HepG2 (cell line): ENCODE data around the gene FLYWCH1. TPM values are rescaled to one million over a fixed set of nuclear protein-coding genes. Genes with fewer than 3 reads are reported as not detected.

Experiments used
- ATAC-seq: fragments of 200-7000 bp; cut with Tn5 transposase; 3 replicates; pipeline ENCODE4 v1.9.1; 2020; ENCODE audit warnings: mild to moderate bottlenecking, moderate library complexity
- BruUV-seq: library from RNA; stranded (reverse); fragments of 400-500 nt; replicated peaks from 2 replicates; lab custom pipeline; 2021; lab: Mats Ljungman, UMichigan
- CTCF ChIA-PET: fragments of 300-600 bp; formaldehyde crosslinking; extraction: SDS; loops from one replicate; lab custom pipeline; 2021; ENCODE audit warnings: low total read pairs, inconsistent platforms, low intra/inter-chr PET ratio; lab: Yijun Ruan, JAX
- POLR2A ChIA-PET: fragments of 350-600 bp; sonication (Branson Sonifier 250); formaldehyde crosslinking; loops from one replicate; lab custom pipeline; 2020; ENCODE audit warnings: antibody characterized with exemption, inconsistent platforms; lab: Yijun Ruan, JAX
- DNase-seq: peaks from one replicate; pipeline ENCODE4 v3.0.0-alpha.2; 2015; ENCODE audit warnings: low spot score
- FAIRE-seq: peaks from 3 replicates; lab custom pipeline; 2011; peaks lifted over from hg19 to GRCh38; lab: Jason Lieb, UNC
- H2AFZ ChIP-seq: one replicate; pipeline ENCODE4 v1.6.1; 2011; ENCODE audit warnings: low read length, inconsistent platforms
- H3K27ac ChIP-seq: fragments of 300-600 bp; 3 replicates; pipeline ENCODE4 v1.8.0; 2011; ENCODE audit warnings: mixed run types, mild to moderate bottlenecking, mixed read lengths, low read length, inconsistent platforms; ENCODE audit not compliant: insufficient read depth; ENCODE audit errors: extremely low read length
- H3K27me3 ChIP-seq, 2 experiments: fragments of 200-600 bp in 1 of 2; 2 replicates in 1 of 2; 3 replicates in 1 of 2; pipeline versions ENCODE4 v1.6.0 to v1.8.0; 2011; ENCODE audit warnings: low read length in 2 of 2, mild to moderate bottlenecking in 2 of 2, moderate library complexity in 2 of 2, inconsistent platforms in 1 of 2; ENCODE audit not compliant: insufficient read depth in 2 of 2, control insufficient read depth in 1 of 2
- H3K36me3 ChIP-seq, 2 experiments: fragments of 200-600 bp in 1 of 2; replicated peaks in 1 of 2; 2 replicates in 1 of 2; 3 replicates in 1 of 2; pipeline versions ENCODE4 v1.5.1 to v1.8.0; 2011; ENCODE audit warnings: low read length in 2 of 2, inconsistent platforms in 1 of 2; ENCODE audit not compliant: insufficient read depth in 2 of 2, control insufficient read depth in 1 of 2
- H3K4me1 ChIP-seq: 2 replicates; pipeline ENCODE4 v1.5.1; 2012; ENCODE audit warnings: low read length, inconsistent platforms; ENCODE audit not compliant: insufficient read depth
- H3K4me2 ChIP-seq: 2 replicates; pipeline ENCODE4 v1.6.0; 2011; ENCODE audit warnings: low read depth, low read length, inconsistent platforms
- H3K4me3 ChIP-seq, 3 experiments: fragments of 200-600 bp in 1 of 3; sonication (generic), shearing (Covaris generic) in 1 of 3; replicated peaks in 1 of 3; 2 replicates each; pipeline ENCODE4 v1.5.1; 2011 to 2016; ENCODE audit warnings: low read length in 3 of 3, inconsistent platforms in 2 of 3, low read depth in 2 of 3, mild to moderate bottlenecking in 2 of 3, control low read depth in 1 of 3, mixed read lengths in 1 of 3; ENCODE audit not compliant: insufficient read depth in 1 of 3
- H3K79me2 ChIP-seq: one replicate; pipeline ENCODE4 v1.6.1; 2011; ENCODE audit warnings: low read length, inconsistent platforms; ENCODE audit not compliant: insufficient read depth
- H3K9ac ChIP-seq: 2 replicates; pipeline ENCODE4 v1.6.0; 2011; ENCODE audit warnings: mild to moderate bottlenecking, low read depth, low read length, inconsistent platforms; ENCODE audit not compliant: insufficient read depth
- H3K9me3 ChIP-seq: 2 replicates; pipeline ENCODE4 v1.5.1; 2012; ENCODE audit warnings: mild to moderate bottlenecking, low read length
- H4K20me1 ChIP-seq: 2 replicates; pipeline ENCODE4 v1.6.0; 2011; ENCODE audit warnings: inconsistent platforms, mild to moderate bottlenecking, low read length, moderate library complexity; ENCODE audit not compliant: insufficient read depth
- ELF3 ChIP-seq: IDR thresholded peaks from 2 replicates; pipeline ENCODE4 v1.6.1; 2016; ENCODE audit warnings: missing genetic modification reagents, missing compliant biosample characterization
- HOXA3 ChIP-seq: sonication (generic); formaldehyde crosslinking; IDR thresholded peaks from 2 replicates; pipeline ENCODE4 v1.5.0; 2020; ENCODE audit warnings: missing genetic modification reagents
- ISL2 ChIP-seq: sonication (generic); formaldehyde crosslinking; IDR thresholded peaks from 2 replicates; pipeline ENCODE4 v1.5.0; 2020; ENCODE audit warnings: missing genetic modification reagents
- NR2C2 ChIP-seq: sonication (generic); formaldehyde crosslinking; IDR thresholded peaks from 2 replicates; pipeline ENCODE4 v1.4.0; 2020; ENCODE audit warnings: missing genetic modification reagents, mild to moderate bottlenecking, moderate library complexity, borderline replicate concordance
- YEATS2 ChIP-seq: sonication (generic); formaldehyde crosslinking; IDR thresholded peaks from 2 replicates; pipeline ENCODE4 v1.4.0; 2020; ENCODE audit warnings: missing genetic modification reagents, borderline replicate concordance
- ZNF761 ChIP-seq: sonication (generic); formaldehyde crosslinking; conservative IDR thresholded peaks from 2 replicates; pipeline ENCODE4 v1.4.0; 2020; ENCODE audit warnings: mild to moderate bottlenecking, missing genetic modification reagents
- WGBS: methylation state at CpG from one replicate; pipeline ENCODE4 v1.1.6; 2017; ENCODE audit warnings: low lambda C conversion rate; 5-methylcytosine and 5-hydroxymethylcytosine counted together
- in situ Hi-C: cut with HindIII; loops from 2 replicates; pipeline ENCODE4 v1.10.0; 2017; ENCODE audit warnings: low pct_unique_long_range_greater_than_20kb; ENCODE audit not compliant: extremely low pct_ligation_motif_present
- intact Hi-C: fragments of 100-400 bp; cut with micrococcal nuclease; formaldehyde crosslinking; loops from one replicate; pipeline ENCODE4 v1.10.0; 2022; ENCODE audit not compliant: unreplicated experiment
- polyA plus RNA-seq, 8 experiments: library from polyadenylated mRNA; depleted of rRNA in 3 of 8; stranded (reverse) in 7 of 8; unstranded in 1 of 8; fragments of >200 nt; fragmentation: Illumina TruSeq in 4 of 8; extraction: Trizol in 4 of 8; gene quantifications; 2 replicates each; pipeline versions ENCODE4 v1.2.1 to v1.2.3, GENCODE V29; 2011 to 2016; ENCODE audit warnings: low read depth in 4 of 8, missing spikeins in 1 of 8, mixed read lengths in 1 of 8; ENCODE audit not compliant: insufficient read depth in 1 of 8
- total RNA-seq, 5 experiments: library from RNA; depleted of rRNA; stranded (reverse); fragments of >200 nt; fragmentation: Illumina TruSeq; extraction: Trizol; gene quantifications; 2 replicates each; pipeline ENCODE4 v1.2.3, GENCODE V29; 2016; ENCODE audit warnings: low read depth in 1 of 5
- TF ChIP-seq, protein P1 (sequence below): sonication (generic); formaldehyde crosslinking; IDR thresholded peaks from 2 replicates; pipeline ENCODE4 v1.4.0; 2020; ENCODE audit warnings: missing genetic modification reagents
- TF ChIP-seq, protein P2 (sequence below): sonication (generic); formaldehyde crosslinking; IDR thresholded peaks from 2 replicates; pipeline ENCODE4 v1.4.0; 2020; ENCODE audit warnings: mild to moderate bottlenecking, low read depth, missing genetic modification reagents
- TF ChIP-seq, protein P3 (sequence below): sonication (generic); formaldehyde crosslinking; IDR thresholded peaks from 2 replicates; pipeline ENCODE4 v1.5.1; 2020; ENCODE audit warnings: missing genetic modification reagents, mild to moderate bottlenecking, borderline replicate concordance
- TF ChIP-seq, protein P4 (sequence below): IDR thresholded peaks from 2 replicates; pipeline ENCODE4 v1.6.1; 2016; ENCODE audit warnings: low read depth, control low read depth

Gene FLYWCH1
- total and polyA plus RNA-seq, 2 of the 13 experiments (the other 11 are each of a cell fraction or from before 2014, with no cell fraction given): 7.3 to 12.4 TPM

DNA sequence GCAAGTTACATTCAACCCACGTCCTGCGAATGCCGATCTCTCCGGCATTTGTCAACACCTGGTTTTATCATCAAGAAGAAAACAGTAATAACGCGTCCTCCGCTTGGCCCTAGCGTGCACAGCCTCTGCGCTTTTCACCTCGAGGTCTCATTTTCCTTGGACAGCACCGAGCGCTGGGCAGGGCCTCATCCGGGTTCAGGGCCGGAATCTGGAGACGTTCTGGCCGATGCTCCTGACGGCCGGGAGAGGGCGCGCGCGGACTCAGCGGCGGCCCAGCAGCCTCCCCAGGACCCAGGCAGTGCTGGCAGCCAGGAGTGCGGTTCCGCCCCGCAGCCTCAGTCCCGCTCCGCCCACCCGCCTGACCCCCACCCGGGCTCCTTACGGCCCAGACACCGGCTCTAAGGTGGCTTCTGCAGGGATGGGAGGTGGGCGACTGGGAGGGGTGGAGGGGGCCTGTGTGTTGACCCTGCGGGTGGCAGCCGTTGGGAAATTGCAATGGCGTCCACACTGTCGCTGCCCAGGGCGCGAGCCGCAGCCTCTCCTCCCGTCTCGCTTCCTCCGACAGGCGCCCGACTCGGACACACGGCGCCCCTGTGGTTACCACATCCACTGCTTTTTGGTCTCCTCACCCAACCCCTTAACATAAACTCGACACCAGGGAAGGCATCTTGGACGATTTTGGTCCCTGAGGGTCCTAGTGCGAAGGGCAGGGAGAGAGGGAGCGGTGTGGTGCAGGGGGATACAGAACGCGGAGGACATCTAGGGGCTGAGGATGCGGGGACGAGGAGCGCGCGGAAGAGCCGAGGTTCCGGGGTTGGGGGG is 7.4 kb upstream of the FLYWCH1 start:
- ChIA-PET POLR2A (interaction anchor here (2.0 to 3.5 kb wide), 2 partner anchors 21 kb away, joined by 19 to 96 read pairs; partner anchors contain the start of gene FLYWCH2), CTCF (interaction anchor here (0.6 to 2.1 kb wide), 2 partner anchors 11 to 30 kb away, joined by 3 to 7 read pairs; no protein-coding TSS in a partner anchor)
- Histone ChIP-seq H3K4me1 (peaks cover 29% of the 10 kb centered on the region), H3K9ac (peak overlapping the region; percentile 91), H3K27me3 (no peaks in the 10 kb centered on the region; a peak in 1 of 5 replicates), H3K79me2 (peaks cover 2% of the 10 kb centered on the region), H3K4me3 (peak overlapping the region; percentile 82 to 96 (median 95)), H3K27ac (peak overlapping the region; percentile 83), H3K4me2 (peak overlapping the region; percentile 98), H2AFZ (peak overlapping the region; percentile 97), H3K9me3 (no peaks in the 10 kb centered on the region), H4K20me1 (no peaks in the 10 kb centered on the region; the same call in 1 of the 2 replicates), H3K36me3 (no peaks in the 10 kb centered on the region)
- intact Hi-C loops: loop anchor here (2.0 kb wide), 2 partner anchors 22 to 30 kb away; partner anchors contain the start of gene FLYWCH2
- under 1% methylated on average over 25 of the region's 62 CpGs for WGBS
- peak; percentile 73 for DNase-seq
- ATAC-seq: peak; percentile 73
- in situ Hi-C loops: no loop called here
- peak; percentile 56 for FAIRE-seq
- BruUV-seq: no TSS peak
- peak; percentile 70; the same call in 1 of the 2 replicates for TF ChIP-seq ZNF761 (CRISPR knock-in tag)
- TF ChIP-seq, protein P1, sequence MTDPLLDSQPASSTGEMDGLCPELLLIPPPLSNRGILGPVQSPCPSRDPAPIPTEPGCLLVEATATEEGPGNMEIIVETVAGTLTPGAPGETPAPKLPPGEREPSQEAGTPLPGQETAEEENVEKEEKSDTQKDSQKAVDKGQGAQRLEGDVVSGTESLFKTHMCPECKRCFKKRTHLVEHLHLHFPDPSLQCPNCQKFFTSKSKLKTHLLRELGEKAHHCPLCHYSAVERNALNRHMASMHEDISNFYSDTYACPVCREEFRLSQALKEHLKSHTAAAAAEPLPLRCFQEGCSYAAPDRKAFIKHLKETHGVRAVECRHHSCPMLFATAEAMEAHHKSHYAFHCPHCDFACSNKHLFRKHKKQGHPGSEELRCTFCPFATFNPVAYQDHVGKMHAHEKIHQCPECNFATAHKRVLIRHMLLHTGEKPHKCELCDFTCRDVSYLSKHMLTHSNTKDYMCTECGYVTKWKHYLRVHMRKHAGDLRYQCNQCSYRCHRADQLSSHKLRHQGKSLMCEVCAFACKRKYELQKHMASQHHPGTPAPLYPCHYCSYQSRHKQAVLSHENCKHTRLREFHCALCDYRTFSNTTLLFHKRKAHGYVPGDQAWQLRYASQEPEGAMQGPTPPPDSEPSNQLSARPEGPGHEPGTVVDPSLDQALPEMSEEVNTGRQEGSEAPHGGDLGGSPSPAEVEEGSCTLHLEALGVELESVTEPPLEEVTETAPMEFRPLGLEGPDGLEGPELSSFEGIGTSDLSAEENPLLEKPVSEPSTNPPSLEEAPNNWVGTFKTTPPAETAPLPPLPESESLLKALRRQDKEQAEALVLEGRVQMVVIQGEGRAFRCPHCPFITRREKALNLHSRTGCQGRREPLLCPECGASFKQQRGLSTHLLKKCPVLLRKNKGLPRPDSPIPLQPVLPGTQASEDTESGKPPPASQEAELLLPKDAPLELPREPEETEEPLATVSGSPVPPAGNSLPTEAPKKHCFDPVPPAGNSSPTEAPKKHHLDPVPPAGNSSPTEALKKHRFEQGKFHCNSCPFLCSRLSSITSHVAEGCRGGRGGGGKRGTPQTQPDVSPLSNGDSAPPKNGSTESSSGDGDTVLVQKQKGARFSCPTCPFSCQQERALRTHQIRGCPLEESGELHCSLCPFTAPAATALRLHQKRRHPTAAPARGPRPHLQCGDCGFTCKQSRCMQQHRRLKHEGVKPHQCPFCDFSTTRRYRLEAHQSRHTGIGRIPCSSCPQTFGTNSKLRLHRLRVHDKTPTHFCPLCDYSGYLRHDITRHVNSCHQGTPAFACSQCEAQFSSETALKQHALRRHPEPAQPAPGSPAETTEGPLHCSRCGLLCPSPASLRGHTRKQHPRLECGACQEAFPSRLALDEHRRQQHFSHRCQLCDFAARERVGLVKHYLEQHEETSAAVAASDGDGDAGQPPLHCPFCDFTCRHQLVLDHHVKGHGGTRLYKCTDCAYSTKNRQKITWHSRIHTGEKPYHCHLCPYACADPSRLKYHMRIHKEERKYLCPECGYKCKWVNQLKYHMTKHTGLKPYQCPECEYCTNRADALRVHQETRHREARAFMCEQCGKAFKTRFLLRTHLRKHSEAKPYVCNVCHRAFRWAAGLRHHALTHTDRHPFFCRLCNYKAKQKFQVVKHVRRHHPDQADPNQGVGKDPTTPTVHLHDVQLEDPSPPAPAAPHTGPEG (CRISPR knock-in tag): peak; percentile 54; the same call in 1 of the 2 replicates
- TF ChIP-seq, protein P2, sequence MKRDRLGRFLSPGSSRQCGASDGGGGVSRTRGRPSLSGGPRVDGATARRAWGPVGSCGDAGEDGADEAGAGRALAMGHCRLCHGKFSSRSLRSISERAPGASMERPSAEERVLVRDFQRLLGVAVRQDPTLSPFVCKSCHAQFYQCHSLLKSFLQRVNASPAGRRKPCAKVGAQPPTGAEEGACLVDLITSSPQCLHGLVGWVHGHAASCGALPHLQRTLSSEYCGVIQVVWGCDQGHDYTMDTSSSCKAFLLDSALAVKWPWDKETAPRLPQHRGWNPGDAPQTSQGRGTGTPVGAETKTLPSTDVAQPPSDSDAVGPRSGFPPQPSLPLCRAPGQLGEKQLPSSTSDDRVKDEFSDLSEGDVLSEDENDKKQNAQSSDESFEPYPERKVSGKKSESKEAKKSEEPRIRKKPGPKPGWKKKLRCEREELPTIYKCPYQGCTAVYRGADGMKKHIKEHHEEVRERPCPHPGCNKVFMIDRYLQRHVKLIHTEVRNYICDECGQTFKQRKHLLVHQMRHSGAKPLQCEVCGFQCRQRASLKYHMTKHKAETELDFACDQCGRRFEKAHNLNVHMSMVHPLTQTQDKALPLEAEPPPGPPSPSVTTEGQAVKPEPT (CRISPR knock-in tag): 0 out of 2 replicates have a peak, but pooled peaks have one; percentile 41
- peak; percentile 81; the same call in 1 of the 2 replicates for TF ChIP-seq HOXA3
- TF ChIP-seq ELF3 (CRISPR knock-in tag): peak; percentile 50; the same call in 1 of the 2 replicates
- TF ChIP-seq ISL2 (CRISPR knock-in tag): 0 out of 2 replicates have a peak, but pooled peaks have one; percentile 62
- TF ChIP-seq, protein P3, sequence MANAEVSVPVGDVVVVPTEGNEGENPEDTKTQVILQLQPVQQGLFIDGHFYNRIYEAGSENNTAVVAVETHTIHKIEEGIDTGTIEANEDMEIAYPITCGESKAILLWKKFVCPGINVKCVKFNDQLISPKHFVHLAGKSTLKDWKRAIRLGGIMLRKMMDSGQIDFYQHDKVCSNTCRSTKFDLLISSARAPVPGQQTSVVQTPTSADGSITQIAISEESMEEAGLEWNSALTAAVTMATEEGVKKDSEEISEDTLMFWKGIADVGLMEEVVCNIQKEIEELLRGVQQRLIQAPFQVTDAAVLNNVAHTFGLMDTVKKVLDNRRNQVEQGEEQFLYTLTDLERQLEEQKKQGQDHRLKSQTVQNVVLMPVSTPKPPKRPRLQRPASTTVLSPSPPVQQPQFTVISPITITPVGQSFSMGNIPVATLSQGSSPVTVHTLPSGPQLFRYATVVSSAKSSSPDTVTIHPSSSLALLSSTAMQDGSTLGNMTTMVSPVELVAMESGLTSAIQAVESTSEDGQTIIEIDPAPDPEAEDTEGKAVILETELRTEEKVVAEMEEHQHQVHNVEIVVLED (CRISPR knock-in tag): no peak
- TF ChIP-seq NR2C2 (CRISPR knock-in tag): peak; percentile 61; the same call in 1 of the 2 replicates
- TF ChIP-seq, protein P4, sequence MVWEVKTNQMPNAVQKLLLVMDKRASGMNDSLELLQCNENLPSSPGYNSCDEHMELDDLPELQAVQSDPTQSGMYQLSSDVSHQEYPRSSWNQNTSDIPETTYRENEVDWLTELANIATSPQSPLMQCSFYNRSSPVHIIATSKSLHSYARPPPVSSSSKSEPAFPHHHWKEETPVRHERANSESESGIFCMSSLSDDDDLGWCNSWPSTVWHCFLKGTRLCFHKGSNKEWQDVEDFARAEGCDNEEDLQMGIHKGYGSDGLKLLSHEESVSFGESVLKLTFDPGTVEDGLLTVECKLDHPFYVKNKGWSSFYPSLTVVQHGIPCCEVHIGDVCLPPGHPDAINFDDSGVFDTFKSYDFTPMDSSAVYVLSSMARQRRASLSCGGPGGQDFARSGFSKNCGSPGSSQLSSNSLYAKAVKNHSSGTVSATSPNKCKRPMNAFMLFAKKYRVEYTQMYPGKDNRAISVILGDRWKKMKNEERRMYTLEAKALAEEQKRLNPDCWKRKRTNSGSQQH (CRISPR knock-in tag): 0 out of 2 replicates have a peak, but pooled peaks have one; percentile 3
- TF ChIP-seq YEATS2 (CRISPR knock-in tag): peak; percentile 77; the same call in 1 of the 2 replicates
